GM12878 (cell line): ENCODE measurements around the gene SLAMF9. TPM values are rescaled to one million over a fixed set of nuclear protein-coding genes. Genes with fewer than 3 reads are reported as not detected.

ENCODE experiments used
- ATAC-seq: fragments of 200-7000 bp; cut with Tn5 transposase; 3 replicates; pipeline ENCODE4 v1.9.1; 2020; ENCODE audit warnings: mild to moderate bottlenecking, moderate library complexity
- BruUV-seq: library from RNA; stranded (reverse); fragments of 400-500 nt; replicated peaks from 2 replicates; lab custom pipeline; 2021; lab: Mats Ljungman, UMichigan
- CTCF ChIA-PET: fragments of 300-600 bp; sonication (Branson Sonifier 250); formaldehyde crosslinking; extraction: SDS; loops from one replicate; lab custom pipeline; 2021; ENCODE audit warnings: inconsistent platforms; lab: Yijun Ruan, JAX
- POLR2A ChIA-PET: fragments of 350-600 bp; formaldehyde crosslinking; extraction: SDS; loops from one replicate; lab custom pipeline; 2021; ENCODE audit warnings: inconsistent platforms; lab: Charles Lee
- RAD21 ChIA-PET: fragments of 300-600 bp; sonication (Branson Sonifier 250); formaldehyde crosslinking; loops from one replicate; lab custom pipeline; 2023; ENCODE audit warnings: antibody characterized with exemption; ENCODE audit not compliant: unreplicated experiment; lab: Charles Lee
- SMC1A ChIA-PET: fragments of 300-600 bp; sonication (Branson Sonifier 250); formaldehyde crosslinking; loops from one replicate; lab custom pipeline; 2023; ENCODE audit not compliant: unreplicated experiment, uncharacterized antibody; lab: Charles Lee
- DNase-seq: peaks from one replicate; pipeline ENCODE4 v3.0.0-alpha.2; 2011; ENCODE audit warnings: low read depth, low spot score
- FAIRE-seq: peaks from 3 replicates; lab custom pipeline; 2011; peaks lifted over from hg19 to GRCh38; lab: Jason Lieb, UNC
- H2AFZ ChIP-seq: 2 replicates; pipeline ENCODE4 v1.6.0; 2011; ENCODE audit warnings: low read depth, low read length, control low read depth; ENCODE audit not compliant: control insufficient read depth
- H3K27ac ChIP-seq: 2 replicates; pipeline ENCODE4 v1.5.1; 2011; ENCODE audit warnings: control low read depth; ENCODE audit not compliant: control insufficient read depth, insufficient read depth
- H3K27me3 ChIP-seq, 2 experiments: replicated peaks in 1 of 2; 2 replicates each; pipeline versions ENCODE4 v1.6.0 to v1.6.1; 2011; ENCODE audit warnings: low read length in 1 of 2; ENCODE audit not compliant: control insufficient read depth in 2 of 2, insufficient read depth in 2 of 2
- H3K36me3 ChIP-seq, 2 experiments: 2 replicates each; pipeline ENCODE4 v1.5.1; 2011; ENCODE audit warnings: low read length in 1 of 2; ENCODE audit not compliant: control insufficient read depth in 2 of 2, insufficient read depth in 2 of 2
- H3K4me1 ChIP-seq: 2 replicates; pipeline ENCODE4 v1.6.1; 2011; ENCODE audit warnings: mild to moderate bottlenecking, low read length, moderate library complexity, mixed read lengths; ENCODE audit not compliant: control insufficient read depth, insufficient read depth
- H3K4me2 ChIP-seq: 2 replicates; pipeline ENCODE4 v1.6.0; 2011; ENCODE audit warnings: control low read depth; ENCODE audit not compliant: control insufficient read depth, insufficient read depth
- H3K4me3 ChIP-seq: fragments of 200-600 bp; sonication (generic); 2 replicates; pipeline ENCODE4 v1.5.1; 2016
- H3K79me2 ChIP-seq: 2 replicates; pipeline ENCODE4 v1.6.0; 2011; ENCODE audit warnings: low read length; ENCODE audit not compliant: control insufficient read depth, insufficient read depth
- H3K9ac ChIP-seq: 2 replicates; pipeline ENCODE4 v1.8.0; 2011; ENCODE audit warnings: low read length, control low read depth, mixed read lengths; ENCODE audit not compliant: control insufficient read depth, insufficient read depth
- H3K9me3 ChIP-seq: replicated peaks from 3 replicates; pipeline ENCODE4 v1.5.1; 2011; ENCODE audit warnings: mild to moderate bottlenecking, low read length; ENCODE audit not compliant: control insufficient read depth, insufficient read depth
- H4K20me1 ChIP-seq: 2 replicates; pipeline ENCODE4 v1.6.0; 2011; ENCODE audit not compliant: control insufficient read depth, insufficient read depth
- CBX5 ChIP-seq: sonication (generic); IDR thresholded peaks from 2 replicates; pipeline ENCODE4 v1.6.1; 2016; ENCODE audit warnings: low read depth, moderate library complexity, mild to moderate bottlenecking, inconsistent platforms
- CREM ChIP-seq: IDR thresholded peaks from 2 replicates; pipeline ENCODE4 v1.6.1; 2014; ENCODE audit warnings: antibody characterized with exemption, low read depth
- EP300 ChIP-seq, 2 experiments: fragments of 150-350 bp in 1 of 2; IDR thresholded peaks; 2 replicates each; pipeline ENCODE4 v1.6.1; 2011 to 2012; ENCODE audit warnings: low read depth in 2 of 2, low read length in 2 of 2, borderline replicate concordance in 1 of 2, improper control_type of control experiment in 1 of 2, inconsistent platforms in 1 of 2; ENCODE audit not compliant: control insufficient read depth in 1 of 2
- ESRRA ChIP-seq: IDR thresholded peaks from 2 replicates; pipeline ENCODE4 v1.6.1; 2012; ENCODE audit warnings: mild to moderate bottlenecking, low read length, improper control_type of control experiment
- KLF5 ChIP-seq: fragments of 450-650 bp; IDR thresholded peaks from 2 replicates; pipeline ENCODE4 v1.6.1; 2014; ENCODE audit warnings: mild to moderate bottlenecking; ENCODE audit not compliant: partially characterized antibody
- MYB ChIP-seq: fragments of 150-350 bp; IDR thresholded peaks from 2 replicates; pipeline ENCODE4 v1.6.1; 2014; ENCODE audit warnings: mild to moderate bottlenecking, low read depth, low read length, borderline replicate concordance
- POLR2A ChIP-seq: IDR thresholded peaks from 2 replicates; pipeline ENCODE4 v1.6.1; 2011; ENCODE audit warnings: low read depth, mild to moderate bottlenecking, low read length
- TBL1XR1 ChIP-seq: IDR thresholded peaks from 2 replicates; pipeline ENCODE4 v1.6.1; 2012; ENCODE audit warnings: low read depth, low read length, improper control_type of control experiment
- ZNF24 ChIP-seq: fragments of 450-650 bp; IDR thresholded peaks from 2 replicates; pipeline ENCODE4 v1.6.1; 2017; ENCODE audit warnings: antibody characterized with exemption, mild to moderate bottlenecking
- ZSCAN29 ChIP-seq: fragments of 450-650 bp; IDR thresholded peaks from 2 replicates; pipeline ENCODE4 v1.6.1; 2017; ENCODE audit warnings: mild to moderate bottlenecking, moderate library complexity
- WGBS: methylation state at CpG from one replicate; pipeline ENCODE4 v1.1.6; 2016; ENCODE audit warnings: low lambda C conversion rate; ENCODE audit not compliant: insufficient replicate concordance, insufficient coverage; ENCODE audit errors: missing lambda C conversion rate; 5-methylcytosine and 5-hydroxymethylcytosine counted together
- in situ Hi-C: fragments of 300-500 bp; cut with MboI; formaldehyde crosslinking; loops from 9 replicates; pipeline ENCODE4 v1.14.3; 2018; ENCODE audit warnings: mixed read lengths
- intact Hi-C: fragments of 100-400 bp; cut with micrococcal nuclease; formaldehyde crosslinking; loops from one replicate; pipeline ENCODE4 v1.14.2; 2022; ENCODE audit not compliant: unreplicated experiment
- polyA plus RNA-seq, 11 experiments: library from polyadenylated mRNA; depleted of rRNA in 4 of 11; unstranded in 6 of 11; stranded (reverse) in 5 of 11; fragments of >200 nt; fragmentation: Nextera tagmentation in 4 of 11; fragmentation: Illumina TruSeq in 1 of 11; extraction: Ambion mirVana in 4 of 11; extraction: Trizol in 1 of 11; gene quantifications; 1 replicate in 1 of 11; 2 replicates in 10 of 11; pipeline versions ENCODE4 v1.2.1 to v1.2.3, GENCODE V29; 2011 to 2016; ENCODE audit warnings: inconsistent platforms in 2 of 11, missing spikeins in 2 of 11, low read depth in 1 of 11
- total RNA-seq, 4 experiments: library from RNA; depleted of rRNA in 3 of 4; stranded (reverse); fragments of >200 nt in 3 of 4; fragmentation: Illumina TruSeq in 1 of 4; extraction: Trizol in 1 of 4; gene quantifications; 2 replicates each; pipeline versions ENCODE4 v1.2.1 to v1.2.3, GENCODE V29; 2013 to 2021
- TF ChIP-seq, protein P1 (sequence below): fragments of 450-650 bp; IDR thresholded peaks from 2 replicates; pipeline ENCODE4 v1.6.1; 2018; ENCODE audit warnings: borderline replicate concordance, mild to moderate bottlenecking; ENCODE audit not compliant: partially characterized antibody
- TF ChIP-seq, protein P2 (sequence below): fragments of 450-650 bp; IDR thresholded peaks from 2 replicates; pipeline ENCODE4 v1.6.1; 2016; ENCODE audit warnings: mild to moderate bottlenecking
- TF ChIP-seq, protein P3 (sequence below): fragments of 450-650 bp; IDR thresholded peaks from 2 replicates; pipeline ENCODE4 v1.6.1; 2017; ENCODE audit warnings: mild to moderate bottlenecking, moderate library complexity
- TF ChIP-seq, protein P4 (sequence below): IDR thresholded peaks from 2 replicates; pipeline ENCODE4 v1.6.1; 2011; ENCODE audit warnings: mild to moderate bottlenecking, low read depth, low read length, moderate library complexity; ENCODE audit not compliant: insufficient replicate concordance

Gene SLAMF9
- total and polyA plus RNA-seq, 10 of the 15 experiments (the other 5 are each of a cell fraction or from before 2014, with no cell fraction given), result not detected

DNA sequence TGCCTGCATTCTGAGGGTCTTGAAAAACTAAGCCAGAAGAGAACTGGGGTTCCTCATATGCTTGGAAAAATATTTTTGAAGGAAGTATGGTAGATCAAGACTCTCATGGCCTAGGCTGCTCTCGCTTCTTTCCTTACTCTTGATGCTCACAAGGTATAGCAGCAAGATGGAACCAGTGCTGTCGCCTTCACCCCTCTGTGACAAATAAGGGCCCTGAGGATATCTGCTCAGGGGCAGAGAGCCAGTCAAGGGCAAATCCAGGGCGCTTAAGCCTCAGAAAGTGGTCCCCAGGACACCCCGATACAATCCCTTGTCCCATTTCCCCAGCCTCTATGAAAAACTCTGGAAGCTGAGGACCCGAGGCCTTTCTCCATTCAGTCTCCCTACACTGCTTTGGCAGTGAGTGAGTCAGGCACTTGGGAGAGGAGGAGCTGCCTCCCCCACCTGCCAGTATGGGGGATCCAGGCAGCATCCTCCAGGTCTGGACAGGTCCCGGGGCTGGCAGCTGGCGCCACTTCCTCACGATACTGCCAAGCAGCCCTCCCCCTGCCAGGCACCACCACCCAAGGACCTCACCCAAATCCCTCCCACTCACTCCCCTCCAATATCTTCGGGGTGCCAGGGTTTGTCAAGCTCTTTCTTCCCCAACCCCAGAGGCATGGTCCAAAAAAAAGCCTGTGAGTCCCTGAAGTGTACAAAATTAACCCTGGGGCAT lies 10.0 kb downstream of the SLAMF9 start (continued):
- TF ChIP-seq, protein P1, sequence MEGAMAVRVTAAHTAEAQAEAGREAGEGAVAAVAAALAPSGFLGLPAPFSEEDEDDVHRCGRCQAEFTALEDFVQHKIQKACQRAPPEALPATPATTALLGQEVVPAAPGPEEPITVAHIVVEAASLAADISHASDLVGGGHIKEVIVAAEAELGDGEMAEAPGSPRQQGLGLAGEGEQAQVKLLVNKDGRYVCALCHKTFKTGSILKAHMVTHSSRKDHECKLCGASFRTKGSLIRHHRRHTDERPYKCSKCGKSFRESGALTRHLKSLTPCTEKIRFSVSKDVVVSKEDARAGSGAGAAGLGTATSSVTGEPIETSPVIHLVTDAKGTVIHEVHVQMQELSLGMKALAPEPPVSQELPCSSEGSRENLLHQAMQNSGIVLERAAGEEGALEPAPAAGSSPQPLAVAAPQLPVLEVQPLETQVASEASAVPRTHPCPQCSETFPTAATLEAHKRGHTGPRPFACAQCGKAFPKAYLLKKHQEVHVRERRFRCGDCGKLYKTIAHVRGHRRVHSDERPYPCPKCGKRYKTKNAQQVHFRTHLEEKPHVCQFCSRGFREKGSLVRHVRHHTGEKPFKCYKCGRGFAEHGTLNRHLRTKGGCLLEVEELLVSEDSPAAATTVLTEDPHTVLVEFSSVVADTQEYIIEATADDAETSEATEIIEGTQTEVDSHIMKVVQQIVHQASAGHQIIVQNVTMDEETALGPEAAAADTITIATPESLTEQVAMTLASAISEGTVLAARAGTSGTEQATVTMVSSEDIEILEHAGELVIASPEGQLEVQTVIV, result no peak
- TF ChIP-seq CREM (no peak), MYB (no peak), CBX5 (no peak), EP300 (IDR thresholded peaks at IDR 0.05; ENCODE audit: borderline replicate concordance in 1 of 2, control insufficient read depth in 1 of 2, low read depth in 2 of 2, low read length in 2 of 2) (no peak), ZSCAN29 (no peak), POLR2A (no peak)
- TF ChIP-seq, protein P2, sequence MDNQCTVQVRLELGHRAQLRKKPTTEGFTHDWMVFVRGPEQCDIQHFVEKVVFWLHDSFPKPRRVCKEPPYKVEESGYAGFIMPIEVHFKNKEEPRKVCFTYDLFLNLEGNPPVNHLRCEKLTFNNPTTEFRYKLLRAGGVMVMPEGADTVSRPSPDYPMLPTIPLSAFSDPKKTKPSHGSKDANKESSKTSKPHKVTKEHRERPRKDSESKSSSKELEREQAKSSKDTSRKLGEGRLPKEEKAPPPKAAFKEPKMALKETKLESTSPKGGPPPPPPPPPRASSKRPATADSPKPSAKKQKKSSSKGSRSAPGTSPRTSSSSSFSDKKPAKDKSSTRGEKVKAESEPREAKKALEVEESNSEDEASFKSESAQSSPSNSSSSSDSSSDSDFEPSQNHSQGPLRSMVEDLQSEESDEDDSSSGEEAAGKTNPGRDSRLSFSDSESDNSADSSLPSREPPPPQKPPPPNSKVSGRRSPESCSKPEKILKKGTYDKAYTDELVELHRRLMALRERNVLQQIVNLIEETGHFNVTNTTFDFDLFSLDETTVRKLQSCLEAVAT, result no peak

DNA sequence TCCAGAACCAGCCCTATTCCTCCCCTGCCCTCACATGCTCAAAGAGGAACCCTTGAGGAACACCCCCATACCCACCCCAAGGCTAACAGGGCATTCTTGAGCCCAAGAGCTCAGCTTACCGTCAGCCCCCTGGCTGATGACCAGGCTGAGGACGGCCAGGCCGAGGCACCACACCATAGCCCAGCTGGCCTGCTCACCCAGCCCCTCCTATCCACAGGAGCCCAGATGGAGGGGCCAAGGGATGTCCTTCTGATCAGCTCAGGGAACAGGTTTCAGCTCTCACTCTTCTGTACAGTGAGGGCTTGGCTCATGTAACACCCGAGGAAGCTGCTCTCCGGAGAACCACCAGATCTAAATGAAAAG lies 10.8 kb downstream of the SLAMF9 start:
- Histone ChIP-seq H3K36me3 (no peaks in the 10 kb centered on the region), H4K20me1 (no peaks in the 10 kb centered on the region), H3K4me2 (no peak overlapping the region), H3K9me3 (no peaks in the 10 kb centered on the region), H3K9ac (no peak overlapping the region), H3K27me3 (peaks cover 6 to 26% of the 10 kb centered on the region in 2 experiments), H2AFZ (no peak overlapping the region), H3K79me2 (no peaks in the 10 kb centered on the region), H3K27ac (no peak overlapping the region), H3K4me3 (no peak overlapping the region), H3K4me1 (peaks cover 2% of the 10 kb centered on the region)
- ChIA-PET RAD21 (no interaction called here), CTCF (interaction anchor here (0.8 kb wide), 1 partner anchor 64 kb away, joined by 3 read pairs; no protein-coding TSS in a partner anchor), SMC1A (no interaction called here), POLR2A (no interaction called here)
- in situ Hi-C loops, result no loop called here
- FAIRE-seq (no peak), ATAC-seq (no peak), DNase-seq (no peak)
- no TSS peak for BruUV-seq
- WGBS, result 58% methylated on average over 5 of the region's 5 CpGs
- intact Hi-C loops, result no loop called here
- TF ChIP-seq, protein P3, sequence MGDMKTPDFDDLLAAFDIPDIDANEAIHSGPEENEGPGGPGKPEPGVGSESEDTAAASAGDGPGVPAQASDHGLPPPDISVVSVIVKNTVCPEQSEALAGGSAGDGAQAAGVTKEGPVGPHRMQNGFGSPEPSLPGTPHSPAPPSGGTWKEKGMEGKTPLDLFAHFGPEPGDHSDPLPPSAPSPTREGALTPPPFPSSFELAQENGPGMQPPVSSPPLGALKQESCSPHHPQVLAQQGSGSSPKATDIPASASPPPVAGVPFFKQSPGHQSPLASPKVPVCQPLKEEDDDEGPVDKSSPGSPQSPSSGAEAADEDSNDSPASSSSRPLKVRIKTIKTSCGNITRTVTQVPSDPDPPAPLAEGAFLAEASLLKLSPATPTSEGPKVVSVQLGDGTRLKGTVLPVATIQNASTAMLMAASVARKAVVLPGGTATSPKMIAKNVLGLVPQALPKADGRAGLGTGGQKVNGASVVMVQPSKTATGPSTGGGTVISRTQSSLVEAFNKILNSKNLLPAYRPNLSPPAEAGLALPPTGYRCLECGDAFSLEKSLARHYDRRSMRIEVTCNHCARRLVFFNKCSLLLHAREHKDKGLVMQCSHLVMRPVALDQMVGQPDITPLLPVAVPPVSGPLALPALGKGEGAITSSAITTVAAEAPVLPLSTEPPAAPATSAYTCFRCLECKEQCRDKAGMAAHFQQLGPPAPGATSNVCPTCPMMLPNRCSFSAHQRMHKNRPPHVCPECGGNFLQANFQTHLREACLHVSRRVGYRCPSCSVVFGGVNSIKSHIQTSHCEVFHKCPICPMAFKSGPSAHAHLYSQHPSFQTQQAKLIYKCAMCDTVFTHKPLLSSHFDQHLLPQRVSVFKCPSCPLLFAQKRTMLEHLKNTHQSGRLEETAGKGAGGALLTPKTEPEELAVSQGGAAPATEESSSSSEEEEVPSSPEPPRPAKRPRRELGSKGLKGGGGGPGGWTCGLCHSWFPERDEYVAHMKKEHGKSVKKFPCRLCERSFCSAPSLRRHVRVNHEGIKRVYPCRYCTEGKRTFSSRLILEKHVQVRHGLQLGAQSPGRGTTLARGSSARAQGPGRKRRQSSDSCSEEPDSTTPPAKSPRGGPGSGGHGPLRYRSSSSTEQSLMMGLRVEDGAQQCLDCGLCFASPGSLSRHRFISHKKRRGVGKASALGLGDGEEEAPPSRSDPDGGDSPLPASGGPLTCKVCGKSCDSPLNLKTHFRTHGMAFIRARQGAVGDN, result no peak
- no peak for TF ChIP-seq KLF5
- no peak for TF ChIP-seq ZNF24
- TF ChIP-seq TBL1XR1, result no peak
- TF ChIP-seq, protein P4, sequence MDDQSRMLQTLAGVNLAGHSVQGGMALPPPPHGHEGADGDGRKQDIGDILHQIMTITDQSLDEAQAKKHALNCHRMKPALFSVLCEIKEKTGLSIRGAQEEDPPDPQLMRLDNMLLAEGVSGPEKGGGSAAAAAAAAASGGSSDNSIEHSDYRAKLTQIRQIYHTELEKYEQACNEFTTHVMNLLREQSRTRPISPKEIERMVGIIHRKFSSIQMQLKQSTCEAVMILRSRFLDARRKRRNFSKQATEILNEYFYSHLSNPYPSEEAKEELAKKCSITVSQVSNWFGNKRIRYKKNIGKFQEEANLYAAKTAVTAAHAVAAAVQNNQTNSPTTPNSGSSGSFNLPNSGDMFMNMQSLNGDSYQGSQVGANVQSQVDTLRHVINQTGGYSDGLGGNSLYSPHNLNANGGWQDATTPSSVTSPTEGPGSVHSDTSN, result no peak
- no peak for TF ChIP-seq ESRRA
